ENCODE measurements around the gene LINC01488. TPM values are rescaled to one million over a fixed set of nuclear protein-coding genes. Genes with fewer than 3 reads are reported as not detected.

Gene LINC01488
- total and polyA plus RNA-seq, 2 of the 13 experiments (the other 11 are each of a cell fraction or from before 2014, with no cell fraction given), result 0.26 to 0.58 TPM

- TF ChIP-seq ARID4A (CRISPR knock-in tag; IDR thresholded peaks at IDR 0.05; ENCODE audit: borderline replicate concordance) (0 out of 2 replicates have a peak, but pooled peaks have one; percentile 24), TEAD2 (CRISPR knock-in tag; IDR thresholded peaks at IDR 0.05) (no peak), CENPBD1 (CRISPR knock-in tag; IDR thresholded peaks at IDR 0.05; ENCODE audit: borderline replicate concordance, low read depth) (no peak), ARNTL (CRISPR knock-in tag; IDR thresholded peaks at IDR 0.05) (0 out of 2 replicates have a peak, but pooled peaks have one; percentile 39), NFKB2 (CRISPR knock-in tag; IDR thresholded peaks at IDR 0.05; ENCODE audit: borderline replicate concordance) (peak; percentile 70; the same call in 1 of the 2 replicates), ZNF451 (CRISPR knock-in tag; IDR thresholded peaks at IDR 0.05) (peak; percentile 53; the same call in 1 of the 2 replicates), SP4 (CRISPR knock-in tag; IDR thresholded peaks at IDR 0.05) (0 out of 2 replicates have a peak, but pooled peaks have one; percentile 28), PHF8 (CRISPR knock-in tag; IDR thresholded peaks at IDR 0.05) (0 out of 2 replicates have a peak, but pooled peaks have one; percentile 20), TCF7 (IDR thresholded peaks at IDR 0.05; ENCODE audit: low read depth) (peak; percentile 73), SKIL (CRISPR knock-in tag; IDR thresholded peaks at IDR 0.05; ENCODE audit: borderline replicate concordance) (0 out of 2 replicates have a peak, but pooled peaks have one; percentile 34), ZBTB7B (CRISPR knock-in tag; IDR thresholded peaks at IDR 0.05) (peak; percentile 53; the same call in 1 of the 2 replicates), HMG20B (CRISPR knock-in tag; conservative IDR thresholded peaks at IDR 0.05) (0 out of 2 replicates have a peak, but pooled peaks have one; percentile 25), PHF21A (CRISPR knock-in tag; IDR thresholded peaks at IDR 0.05) (peak; percentile 77; the same call in 1 of the 2 replicates), ZGPAT (CRISPR knock-in tag; IDR thresholded peaks at IDR 0.05) (peak; percentile 63; the same call in 1 of the 2 replicates), JUNB (CRISPR knock-in tag; IDR thresholded peaks at IDR 0.05; ENCODE audit: borderline replicate concordance) (peak; percentile 48; the same call in 1 of the 2 replicates), BCL6 (CRISPR knock-in tag; IDR thresholded peaks at IDR 0.05) (0 out of 2 replicates have a peak, but pooled peaks have one; percentile 43), ZNF800 (CRISPR knock-in tag; IDR thresholded peaks at IDR 0.05) (peak; percentile 69), SRY (CRISPR knock-in tag; IDR thresholded peaks at IDR 0.05) (0 out of 2 replicates have a peak, but pooled peaks have one; percentile 28)
Measured at GRCh38 chr11:69497221-69497787, 15.8 kb downstream of the LINC01488 start (continued).
